Head of caudate nucleus (tissue), 42 donors: ENCODE measurements around the gene PLD2.
"Not testable (repeated sequence)": the region's sequence is repeated elsewhere in the genome, so short reads cannot be mapped to it uniquely, and the experiment has no call there.

Experiments
- DNase-seq, 42 donors: peaks; one replicate each; pipeline versions ENCODE4 v3.0.0 to v3.0.0-alpha.2; 2020 to 2021; ENCODE audit warnings: mixed read lengths in 7 of 42
- intact Hi-C: fragments of 100-400 bp; cut with DNase I; formaldehyde crosslinking; loops from one replicate; pipeline ENCODE4 v1.15.0; 2022

The PLD2 gene

GRCh38 chr17:4818276-4818675, 11.3 kb downstream of the PLD2 start:
- intact Hi-C loops = no loop called here
- no peak for DNase-seq

GRCh38 chr17:4822835-4823234, 15.9 kb downstream of the PLD2 start:
- intact Hi-C loops = no loop called here
- no peak for DNase-seq

GRCh38 chr17:4823373-4824089, 16.6 kb downstream of the PLD2 start:
- DNase-seq = no peak

GRCh38 chr17:4827399-4827798, 20.4 kb downstream of the PLD2 start:
- no peak for DNase-seq
- intact Hi-C loops = no loop called here

More at GRCh38 chr17:4823373-4824089, 16.6 kb downstream of the PLD2 start:
- intact Hi-C loops = no loop called here

GRCh38 chr17:4832829-4833177, 25.9 kb downstream of the PLD2 start:
- DNase-seq = not testable (repeated sequence)
- intact Hi-C loops = loop anchor here (2.0 to 10.0 kb wide), 2 partner anchors 42 to 52 kb away; no protein-coding TSS in a partner anchor

GRCh38 chr17:4833178-4833940, 26.4 kb downstream of the PLD2 start, which contains the start of gene MINK1:
MINK1 (plus strand) TSS chr17:4833340; CDS start chr17:4833584, 244 bp downstream.
- intact Hi-C loops = loop anchor here (2.0 to 10.0 kb wide), 2 partner anchors 43 to 51 kb away; no protein-coding TSS in a partner anchor
- DNase-seq = peak; percentile 55 to 94 (median 88)

GRCh38 chr17:4833941-4834680, 27.2 kb downstream of the PLD2 start:
- DNase-seq = peak in 19 of 42 donors; percentile 18 to 64 (median 32)

GRCh38 chr17:4834681-4835020, 27.7 kb downstream of the PLD2 start:
- DNase-seq = peak in 2 of 42 donors; percentile 9 to 42
- intact Hi-C loops = loop anchor here (10.0 kb wide), 1 partner anchor 50 kb away; no protein-coding TSS in a partner anchor

More at GRCh38 chr17:4833941-4834680, 27.2 kb downstream of the PLD2 start:
- intact Hi-C loops = loop anchor here (2.0 to 10.0 kb wide), 2 partner anchors 43 to 51 kb away; no protein-coding TSS in a partner anchor

- no peak for DNase-seq
- intact Hi-C loops = loop anchor here (10.0 kb wide), 1 partner anchor 49 kb away; no protein-coding TSS in a partner anchor
These were observed 29.3 kb downstream of the PLD2 start for GRCh38 chr17:4836221-4836620.

- DNase-seq = peak in 19 of 42 donors; percentile 21 to 68 (median 36)
These were observed 30.7 kb downstream of the PLD2 start for GRCh38 chr17:4837471-4838308.

GRCh38 chr17:4838309-4838785, 31.4 kb downstream of the PLD2 start:
- intact Hi-C loops = loop anchor here (10.0 kb wide), 1 partner anchor 46 kb away; no protein-coding TSS in a partner anchor
- DNase-seq = no peak

More at GRCh38 chr17:4837471-4838308, 30.7 kb downstream of the PLD2 start:
- intact Hi-C loops = loop anchor here (10.0 kb wide), 1 partner anchor 47 kb away; no protein-coding TSS in a partner anchor

- intact Hi-C loops = loop anchor here (10.0 kb wide), 1 partner anchor 46 kb away; no protein-coding TSS in a partner anchor
- DNase-seq = no peak
These were observed 32.3 kb downstream of the PLD2 start for GRCh38 chr17:4839221-4839620.

GRCh38 chr17:4839965-4840892, 33.3 kb downstream of the PLD2 start:
- DNase-seq = no peak
- intact Hi-C loops = loop anchor here (10.0 kb wide), 1 partner anchor 45 kb away; no protein-coding TSS in a partner anchor

- intact Hi-C loops = no loop called here
- no peak for DNase-seq
These were observed 33.9 kb downstream of the PLD2 start for GRCh38 chr17:4840893-4841242.

- DNase-seq = peak in 4 of 42 donors; percentile 41 to 75 (median 54)
- intact Hi-C loops = no loop called here
These were observed 35.4 kb downstream of the PLD2 start for GRCh38 chr17:4842376-4842775.

GRCh38 chr17:4843321-4844000, 36.5 kb downstream of the PLD2 start:
- intact Hi-C loops = no loop called here
- no peak for DNase-seq
